Neural progenitor cell (in vitro differentiated cells): Measurements from ENCODE around the gene PRDM2. TPM values are rescaled to one million over a fixed set of nuclear protein-coding genes. Genes with fewer than 3 reads are reported as not detected.
A peak's percentile ranks its signal among the peaks of the same experiment; 100 is the strongest.

ENCODE experiments used
- DNase-seq: peaks from one replicate; pipeline ENCODE4 v3.0.0-alpha.2; 2016; ENCODE audit warnings: low spot score
- H2AFZ ChIP-seq: fragments of 200-600 bp; sonication (generic); replicated peaks from 2 replicates; pipeline ENCODE4 v1.6.1; 2016; ENCODE audit warnings: antibody characterized with exemption
- H3F3A ChIP-seq: fragments of 200-600 bp; sonication (generic); 2 replicates; pipeline ENCODE4 v1.6.1; 2016; ENCODE audit warnings: antibody characterized with exemption, low read depth
- H3K27ac ChIP-seq: fragments of 200-600 bp; sonication (generic); 2 replicates; pipeline ENCODE4 v1.5.1; 2016; ENCODE audit warnings: mild to moderate bottlenecking
- H3K27me3 ChIP-seq: fragments of 200-600 bp; sonication (generic); 2 replicates; pipeline ENCODE4 v1.6.1; 2016; ENCODE audit warnings: mild to moderate bottlenecking, moderate library complexity
- H3K36me3 ChIP-seq: fragments of 200-600 bp; sonication (generic); 2 replicates; pipeline ENCODE4 v1.5.1; 2016
- H3K4me1 ChIP-seq: fragments of 200-600 bp; sonication (generic); 2 replicates; pipeline ENCODE4 v1.6.1; 2016; ENCODE audit warnings: mixed run types
- H3K4me2 ChIP-seq: fragments of 200-600 bp; sonication (generic); 2 replicates; pipeline ENCODE4 v1.6.1; 2016
- H3K4me3 ChIP-seq: fragments of 200-600 bp; sonication (generic); 2 replicates; pipeline ENCODE4 v1.5.1; 2016
- H3K79me2 ChIP-seq: fragments of 200-600 bp; sonication (generic); 2 replicates; pipeline ENCODE4 v1.6.1; 2016; ENCODE audit warnings: low read depth
- H3K9ac ChIP-seq: fragments of 200-600 bp; sonication (generic); 2 replicates; pipeline ENCODE4 v1.6.1; 2016
- H3K9me3 ChIP-seq: fragments of 200-600 bp; sonication (generic); 2 replicates; pipeline ENCODE4 v1.5.1; 2016; ENCODE audit warnings: low read depth
- H4K20me1 ChIP-seq: fragments of 200-600 bp; sonication (generic); 2 replicates; pipeline ENCODE4 v1.6.1; 2016; ENCODE audit warnings: low read depth
- H3K27ac Mint-ChIP-seq: 3 replicates; pipeline ENCODE4 v1.8.0; 2021; ENCODE audit warnings: mixed read lengths
- H3K27me3 Mint-ChIP-seq: 2 replicates; pipeline ENCODE4 v1.8.0; 2022; ENCODE audit warnings: low read depth, mild to moderate bottlenecking, inconsistent platforms, moderate library complexity, mixed read lengths; ENCODE audit not compliant: insufficient read depth
- H3K36me3 Mint-ChIP-seq: 3 replicates; pipeline ENCODE4 v1.8.0; 2021; ENCODE audit warnings: mixed read lengths
- H3K4me1 Mint-ChIP-seq: 3 replicates; pipeline ENCODE4 v1.8.0; 2021; ENCODE audit warnings: mixed read lengths
- H3K4me3 Mint-ChIP-seq: 3 replicates; pipeline ENCODE4 v1.8.0; 2021; ENCODE audit warnings: mild to moderate bottlenecking, moderate library complexity, mixed read lengths
- H3K9me3 Mint-ChIP-seq: 3 replicates; pipeline ENCODE4 v1.8.0; 2020; ENCODE audit warnings: mixed read lengths
- EZH2 ChIP-seq: fragments of 200-600 bp; sonication (generic); IDR thresholded peaks from 2 replicates; pipeline ENCODE4 v1.6.1; 2017; ENCODE audit warnings: antibody characterized with exemption, mild to moderate bottlenecking, moderate library complexity
- EZH2phosphoT487 ChIP-seq: fragments of 200-600 bp; sonication (generic); IDR thresholded peaks from 2 replicates; pipeline ENCODE4 v1.6.1; 2017; ENCODE audit warnings: antibody characterized with exemption
- total RNA-seq: library from RNA; depleted of rRNA; stranded (reverse); fragments of >200 nt; gene quantifications from 2 replicates; pipeline ENCODE4 v1.2.3, GENCODE V29; 2015; ENCODE audit warnings: low replicate concordance
- TF ChIP-seq, protein P1 (sequence below): fragments of 200-600 bp; sonication (generic); IDR thresholded peaks from 2 replicates; pipeline ENCODE4 v1.5.1; 2017; ENCODE audit warnings: antibody characterized with exemption, mild to moderate bottlenecking

The PRDM2 gene
- total RNA-seq, 1 donor from 2014 or later: 22.0 TPM

DNA sequence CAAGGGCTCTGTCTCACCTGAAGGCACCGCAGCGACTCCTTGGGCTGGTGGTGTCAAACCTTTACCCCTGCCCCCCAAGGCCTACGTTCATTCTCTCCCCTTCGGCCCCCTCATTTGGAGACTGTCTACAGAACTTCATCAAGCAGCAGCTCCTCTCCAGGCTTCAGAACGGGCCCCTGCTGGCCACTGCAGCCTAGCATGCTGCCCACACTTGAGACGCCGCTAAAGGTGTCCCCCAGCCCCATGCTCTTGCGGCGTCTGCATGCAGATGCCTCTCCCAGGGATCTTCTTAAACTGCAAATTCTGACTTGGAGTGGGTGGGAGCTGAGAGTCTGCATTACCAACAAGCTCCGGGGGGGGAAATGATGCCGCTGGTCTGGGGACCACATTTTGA is 104.2 kb downstream of the PRDM2 start:
- Histone ChIP-seq H3K36me3 (no peaks in the 10 kb centered on the region), H3K4me2 (no peak overlapping the region), H3F3A (no peaks in the 10 kb centered on the region), H4K20me1 (peaks cover 13% of the 10 kb centered on the region), H3K4me1 (no peaks in the 10 kb centered on the region), H3K27ac (no peak overlapping the region), H3K79me2 (no peaks in the 10 kb centered on the region), H3K9me3 (no peaks in the 10 kb centered on the region), H2AFZ (no peak overlapping the region), H3K27me3 (no peaks in the 10 kb centered on the region), H3K9ac (no peak overlapping the region), H3K4me3 (no peak overlapping the region)
- Mint-ChIP-seq H3K27me3 (peaks cover 4% of the 10 kb centered on the region), H3K27ac (no peak overlapping the region), H3K9me3 (no peaks in the 10 kb centered on the region), H3K4me1 (peaks cover 12% of the 10 kb centered on the region), H3K4me3 (no peak overlapping the region), H3K36me3 (peaks cover 3% of the 10 kb centered on the region)
- TF ChIP-seq, protein P1, sequence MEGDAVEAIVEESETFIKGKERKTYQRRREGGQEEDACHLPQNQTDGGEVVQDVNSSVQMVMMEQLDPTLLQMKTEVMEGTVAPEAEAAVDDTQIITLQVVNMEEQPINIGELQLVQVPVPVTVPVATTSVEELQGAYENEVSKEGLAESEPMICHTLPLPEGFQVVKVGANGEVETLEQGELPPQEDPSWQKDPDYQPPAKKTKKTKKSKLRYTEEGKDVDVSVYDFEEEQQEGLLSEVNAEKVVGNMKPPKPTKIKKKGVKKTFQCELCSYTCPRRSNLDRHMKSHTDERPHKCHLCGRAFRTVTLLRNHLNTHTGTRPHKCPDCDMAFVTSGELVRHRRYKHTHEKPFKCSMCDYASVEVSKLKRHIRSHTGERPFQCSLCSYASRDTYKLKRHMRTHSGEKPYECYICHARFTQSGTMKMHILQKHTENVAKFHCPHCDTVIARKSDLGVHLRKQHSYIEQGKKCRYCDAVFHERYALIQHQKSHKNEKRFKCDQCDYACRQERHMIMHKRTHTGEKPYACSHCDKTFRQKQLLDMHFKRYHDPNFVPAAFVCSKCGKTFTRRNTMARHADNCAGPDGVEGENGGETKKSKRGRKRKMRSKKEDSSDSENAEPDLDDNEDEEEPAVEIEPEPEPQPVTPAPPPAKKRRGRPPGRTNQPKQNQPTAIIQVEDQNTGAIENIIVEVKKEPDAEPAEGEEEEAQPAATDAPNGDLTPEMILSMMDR: no peak
- TF ChIP-seq EZH2 (no peak), EZH2phosphoT487 (no peak)
- no peak for DNase-seq

DNA sequence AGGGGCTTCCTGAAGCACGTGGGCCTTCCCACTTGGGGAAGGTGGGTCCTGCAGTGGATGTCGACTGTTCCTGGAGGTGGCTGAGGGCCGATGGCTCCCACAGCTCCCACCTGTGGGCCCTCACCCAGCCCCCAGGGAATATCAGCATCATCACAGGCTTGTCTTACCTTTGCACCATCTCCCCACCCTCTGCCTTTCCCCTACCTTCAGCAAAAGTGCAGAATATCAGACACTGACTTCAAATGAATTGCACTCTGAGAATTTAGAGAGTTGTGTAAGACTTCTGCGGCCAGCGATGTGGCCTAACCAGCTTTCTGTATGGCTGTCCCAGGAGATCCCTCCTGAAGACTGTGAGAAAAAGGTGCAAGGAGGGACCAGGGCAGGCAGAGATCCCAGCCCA is 105.4 kb downstream of the PRDM2 start:
- Histone ChIP-seq H3K4me3 (no peak overlapping the region), H2AFZ (no peak overlapping the region), H3K4me1 (no peaks in the 10 kb centered on the region), H3K4me2 (no peak overlapping the region), H4K20me1 (peaks cover 9% of the 10 kb centered on the region), H3K27me3 (no peaks in the 10 kb centered on the region), H3K9ac (no peak overlapping the region), H3K79me2 (no peaks in the 10 kb centered on the region), H3F3A (no peaks in the 10 kb centered on the region), H3K27ac (no peak overlapping the region), H3K36me3 (no peaks in the 10 kb centered on the region), H3K9me3 (no peaks in the 10 kb centered on the region)
- peaks cover 6% of the 10 kb centered on the region for H3K27me3 Mint-ChIP-seq
- H3K4me1 Mint-ChIP-seq: peaks cover 6% of the 10 kb centered on the region
- H3K4me3 Mint-ChIP-seq: no peak overlapping the region
- H3K36me3 Mint-ChIP-seq: peaks cover 3% of the 10 kb centered on the region
- DNase-seq: no peak
- TF ChIP-seq EZH2: no peak
- TF ChIP-seq, protein P1: no peak
- TF ChIP-seq EZH2phosphoT487: no peak
- no peak overlapping the region for H3K27ac Mint-ChIP-seq
- H3K9me3 Mint-ChIP-seq: no peaks in the 10 kb centered on the region

DNA sequence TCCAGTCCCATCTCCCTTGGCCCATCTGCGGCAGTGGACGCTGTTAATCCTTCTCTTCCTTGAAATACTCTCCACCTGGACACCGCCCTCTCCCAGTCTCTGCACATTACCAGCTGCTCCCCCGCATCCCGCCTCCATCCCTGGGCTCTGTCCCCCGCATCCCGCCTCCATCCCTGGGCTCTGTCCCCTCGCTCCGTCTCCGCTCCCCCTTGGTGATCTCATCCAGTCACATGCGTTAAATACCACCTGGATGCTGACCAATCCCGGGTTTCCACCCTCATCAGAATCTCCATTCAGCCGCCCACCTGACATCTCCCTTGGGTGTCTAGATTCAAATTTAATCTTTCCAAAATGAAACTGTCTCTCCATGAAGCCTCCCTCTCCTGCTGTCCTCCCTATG is 106.1 kb downstream of the PRDM2 start:
- H3K27me3 ChIP-seq: no peaks in the 10 kb centered on the region
- H3K4me2 ChIP-seq: no peak overlapping the region
- Mint-ChIP-seq H3K4me3 (peak overlapping the region; percentile 4), H3K36me3 (peaks cover 3% of the 10 kb centered on the region), H3K4me1 (peaks cover 6% of the 10 kb centered on the region), H3K27me3 (peaks cover 6% of the 10 kb centered on the region), H3K9me3 (no peaks in the 10 kb centered on the region), H3K27ac (no peak overlapping the region)
- TF ChIP-seq EZH2 (no peak), EZH2phosphoT487 (no peak)
- TF ChIP-seq, protein P1: no peak
- no peaks in the 10 kb centered on the region for H3F3A ChIP-seq
- H3K9me3 ChIP-seq: no peaks in the 10 kb centered on the region
- H3K27ac ChIP-seq: no peak overlapping the region
- H4K20me1 ChIP-seq: peaks cover 3% of the 10 kb centered on the region
- H3K4me1 ChIP-seq: no peaks in the 10 kb centered on the region
- no peaks in the 10 kb centered on the region for H3K36me3 ChIP-seq
- H3K4me3 ChIP-seq: no peak overlapping the region
- DNase-seq: no peak
- no peaks in the 10 kb centered on the region for H3K79me2 ChIP-seq
- no peak overlapping the region for H2AFZ ChIP-seq
- no peak overlapping the region for H3K9ac ChIP-seq
